HPDE6-E6E7 (cell line): ENCODE results near the gene NTN5.
A peak's percentile ranks its signal among the peaks of the same experiment; 100 is the strongest.

Source experiments
- DNase-seq: peaks from one replicate; pipeline ENCODE4 v3.0.0; 2011; ENCODE audit warnings: missing footprints; ENCODE audit errors: extremely low spot score

Gene NTN5

GRCh38 chr19:48630296-48631063 lies 42.3 kb downstream of the NTN5 start:
- no peak for DNase-seq

GRCh38 chr19:48629599-48630295 lies 43.1 kb downstream of the NTN5 start:
- DNase-seq: no peak

GRCh38 chr19:48629297-48629598 lies 43.6 kb downstream of the NTN5 start:
- DNase-seq: no peak

GRCh38 chr19:48628486-48629296 lies 44.1 kb downstream of the NTN5 start:
- no peak for DNase-seq

GRCh38 chr19:48627865-48628314 lies 44.9 kb downstream of the NTN5 start:
- no peak for DNase-seq

- no peak for DNase-seq
Measured at GRCh38 chr19:48627201-48627864, 45.5 kb downstream of the NTN5 start.

GRCh38 chr19:48625891-48626327 lies 46.9 kb downstream of the NTN5 start:
- DNase-seq: no peak

- no peak for DNase-seq
Measured at GRCh38 chr19:48624791-48625723, 47.8 kb downstream of the NTN5 start.

GRCh38 chr19:48624067-48624594 lies 48.7 kb downstream of the NTN5 start:
- DNase-seq: no peak

GRCh38 chr19:48623556-48624066 lies 49.2 kb downstream of the NTN5 start:
- DNase-seq: no peak

GRCh38 chr19:48619692-48620585 lies 52.9 kb downstream of the NTN5 start:
- no peak for DNase-seq

- peak; percentile 95 for DNase-seq
Measured at GRCh38 chr19:48618916-48619691, 53.7 kb downstream of the NTN5 start, which contains the start of the genes RPL18 and SPHK2. RPL18 (minus strand) TSS chr19:48619178; CDS start chr19:48619143, 35 bp downstream. SPHK2 (plus strand) TSS chr19:48619506; CDS start chr19:48620515, 1,009 bp downstream.

GRCh38 chr19:48618278-48618915 lies 54.4 kb downstream of the NTN5 start:
- no peak for DNase-seq

- no peak for DNase-seq
Measured at GRCh38 chr19:48617146-48617937, 55.5 kb downstream of the NTN5 start.

GRCh38 chr19:48616491-48617056 lies 56.2 kb downstream of the NTN5 start:
- no peak for DNase-seq

GRCh38 chr19:48616041-48616436 lies 56.8 kb downstream of the NTN5 start:
- DNase-seq: no peak
